HG02870 (cell line): ENCODE measurements around the gene FAM120B.

ENCODE experiments used
- ATAC-seq: cut with Tn5 transposase; IDR thresholded peaks from one replicate; pipeline ENCODE4 v1.9.1; 2021; ENCODE audit warnings: mild to moderate bottlenecking, moderate library complexity; ENCODE audit not compliant: unreplicated experiment

FAM120B gene

GRCh38 chr6:170286246-170286933 lies 20.2 kb upstream of the FAM120B start:
- ATAC-seq = no peak

DNA sequence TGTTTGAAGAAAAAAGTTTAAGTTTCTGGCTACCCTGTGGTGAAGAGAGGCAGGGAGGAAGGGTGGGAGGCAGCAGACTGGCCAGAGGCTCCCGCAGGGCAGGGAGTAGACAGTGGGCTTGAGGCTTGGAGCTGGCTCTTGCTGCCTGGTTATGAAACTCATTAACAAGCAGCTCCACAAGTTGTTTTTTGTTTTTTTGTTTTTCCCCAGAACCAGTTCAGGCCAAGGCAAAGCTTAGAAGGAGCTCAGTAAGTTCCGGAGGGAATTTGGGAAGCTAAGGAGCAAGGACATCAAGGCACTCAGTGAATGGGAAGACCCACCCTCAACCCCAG lies 19.7 kb upstream of the FAM120B start:
- no peak for ATAC-seq

DNA sequence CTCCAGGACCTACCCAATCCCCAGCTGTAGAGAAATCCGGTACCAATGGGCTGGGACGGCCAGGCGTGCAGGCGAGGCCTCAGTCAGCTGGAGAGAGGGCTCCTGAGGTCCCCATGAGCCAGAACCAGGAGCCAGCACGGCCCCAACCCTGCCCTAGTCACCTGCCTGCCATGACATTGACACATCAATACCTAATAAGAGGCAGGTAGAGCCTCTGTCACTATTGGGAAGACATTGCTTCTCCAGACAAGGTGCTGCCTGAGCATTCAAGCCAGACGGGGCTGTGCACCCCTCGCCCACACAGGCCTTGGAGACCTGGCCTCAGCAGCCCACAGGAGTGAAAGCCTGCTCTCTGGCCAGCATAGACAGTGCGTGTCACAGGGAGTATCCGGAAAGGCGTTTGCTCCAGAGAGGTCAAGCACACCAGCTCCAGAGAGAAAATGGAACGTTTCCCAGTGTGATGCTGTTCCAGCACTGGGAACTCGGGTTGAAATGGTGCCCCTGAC lies 19.1 kb upstream of the FAM120B start:
- no peak for ATAC-seq

- ATAC-seq = no peak
Observed at GRCh38 chr6:170288091-170288631, 18.4 kb upstream of the FAM120B start.

DNA sequence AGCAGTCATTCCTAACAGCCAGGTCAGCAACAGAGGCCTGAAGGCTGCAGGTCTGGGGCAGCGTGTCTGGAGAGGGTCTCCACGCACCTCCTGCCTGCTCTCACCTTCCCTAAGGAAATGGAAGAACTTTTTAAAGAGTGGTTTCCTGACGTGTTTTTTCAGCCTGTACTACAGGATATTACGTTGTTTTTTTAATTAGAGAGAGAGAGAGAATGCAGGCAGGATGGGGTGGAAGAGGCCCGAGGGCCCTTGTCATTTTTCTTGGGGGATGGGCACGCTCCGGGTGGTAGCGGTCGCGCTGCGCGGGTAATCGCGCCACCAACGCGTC lies 17.7 kb upstream of the FAM120B start:
- ATAC-seq = no peak

DNA sequence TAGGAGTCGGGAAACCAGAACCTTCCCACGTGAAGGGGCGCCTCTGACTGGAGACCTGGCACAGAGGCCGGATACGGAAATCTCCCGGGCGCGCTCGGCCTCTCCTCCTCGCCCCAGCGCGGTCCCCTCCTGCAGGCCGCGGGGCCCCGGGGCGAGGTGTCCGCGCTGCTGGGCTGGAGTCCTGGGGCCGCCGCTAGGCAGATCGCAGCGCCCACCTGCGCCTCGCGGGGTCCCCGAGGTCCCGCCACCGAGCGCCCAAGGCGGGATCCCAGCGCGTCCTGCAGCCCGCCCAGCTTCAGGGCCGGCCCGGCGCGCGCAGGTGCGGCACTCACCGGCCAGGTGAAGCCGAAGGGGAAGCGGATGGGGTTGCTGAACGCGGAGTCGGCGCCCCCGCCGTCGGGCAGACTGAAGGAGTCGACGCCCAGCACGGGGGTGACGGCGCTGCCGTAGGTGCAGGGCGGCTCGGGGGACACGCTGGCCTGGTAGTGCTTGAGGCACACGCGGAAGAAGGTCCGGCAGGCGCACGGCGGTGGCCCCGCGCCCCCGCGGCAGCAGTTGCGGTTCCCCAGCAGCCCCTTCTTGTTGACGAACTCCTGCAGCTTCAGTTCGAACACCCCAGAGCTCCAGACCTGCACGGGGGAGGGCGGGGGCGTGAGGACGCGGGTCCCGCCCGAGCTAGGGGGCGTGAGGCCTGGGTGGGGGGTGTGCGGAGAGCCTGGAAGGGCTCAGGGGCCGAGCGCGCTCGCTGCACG lies 17.2 kb upstream of the FAM120B start:
- no peak for ATAC-seq

GRCh38 chr6:170289951-170290295 lies 16.6 kb upstream of the FAM120B start:
- ATAC-seq = no peak

- ATAC-seq = no peak
Observed at GRCh38 chr6:170290296-170291128, 16.0 kb upstream of the FAM120B start, which contains the start of gene DLL1. DLL1 (minus strand) TSS chr6:170291078; CDS start chr6:170290139, 939 bp downstream.

GRCh38 chr6:170291271-170292110 lies 15.1 kb upstream of the FAM120B start:
- no peak for ATAC-seq

- no peak for ATAC-seq
Observed at GRCh38 chr6:170292111-170292406, 14.5 kb upstream of the FAM120B start.

DNA sequence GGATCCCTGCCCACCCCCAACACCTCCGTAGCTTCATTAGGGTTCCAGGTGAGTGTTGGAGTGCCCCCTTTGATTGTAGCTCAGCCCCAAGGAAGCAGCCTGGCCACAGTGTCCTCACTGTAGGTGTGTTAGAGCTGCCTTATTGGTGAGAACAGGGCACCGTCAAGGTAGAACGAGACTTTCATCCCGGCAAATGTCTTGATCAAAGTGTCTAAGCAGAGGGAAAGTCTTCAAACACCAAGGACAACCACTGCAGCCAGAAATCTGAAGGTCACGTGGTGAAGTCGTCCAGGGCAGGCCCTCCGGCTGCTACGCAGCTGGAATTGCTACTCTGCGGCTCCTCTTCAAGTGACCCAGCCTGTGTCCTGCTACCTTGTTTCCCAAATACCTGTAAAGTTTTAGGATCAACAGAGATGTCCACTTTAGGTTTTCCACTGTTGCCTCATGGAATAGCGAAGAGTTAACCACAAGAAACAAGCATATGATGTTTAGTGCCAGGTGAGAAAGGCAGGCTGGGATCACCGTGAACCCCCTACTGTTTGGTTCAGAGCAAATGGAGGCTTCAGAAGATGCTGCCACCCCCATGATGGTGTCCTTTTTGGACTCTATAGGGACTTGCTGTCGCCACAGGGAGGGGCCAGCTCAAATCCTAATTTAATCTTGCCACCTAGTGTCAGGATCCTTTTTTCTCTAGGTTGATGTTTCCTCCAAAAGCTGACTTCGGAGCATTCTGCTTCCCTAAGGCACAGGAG lies 14.0 kb upstream of the FAM120B start:
- ATAC-seq = no peak

DNA sequence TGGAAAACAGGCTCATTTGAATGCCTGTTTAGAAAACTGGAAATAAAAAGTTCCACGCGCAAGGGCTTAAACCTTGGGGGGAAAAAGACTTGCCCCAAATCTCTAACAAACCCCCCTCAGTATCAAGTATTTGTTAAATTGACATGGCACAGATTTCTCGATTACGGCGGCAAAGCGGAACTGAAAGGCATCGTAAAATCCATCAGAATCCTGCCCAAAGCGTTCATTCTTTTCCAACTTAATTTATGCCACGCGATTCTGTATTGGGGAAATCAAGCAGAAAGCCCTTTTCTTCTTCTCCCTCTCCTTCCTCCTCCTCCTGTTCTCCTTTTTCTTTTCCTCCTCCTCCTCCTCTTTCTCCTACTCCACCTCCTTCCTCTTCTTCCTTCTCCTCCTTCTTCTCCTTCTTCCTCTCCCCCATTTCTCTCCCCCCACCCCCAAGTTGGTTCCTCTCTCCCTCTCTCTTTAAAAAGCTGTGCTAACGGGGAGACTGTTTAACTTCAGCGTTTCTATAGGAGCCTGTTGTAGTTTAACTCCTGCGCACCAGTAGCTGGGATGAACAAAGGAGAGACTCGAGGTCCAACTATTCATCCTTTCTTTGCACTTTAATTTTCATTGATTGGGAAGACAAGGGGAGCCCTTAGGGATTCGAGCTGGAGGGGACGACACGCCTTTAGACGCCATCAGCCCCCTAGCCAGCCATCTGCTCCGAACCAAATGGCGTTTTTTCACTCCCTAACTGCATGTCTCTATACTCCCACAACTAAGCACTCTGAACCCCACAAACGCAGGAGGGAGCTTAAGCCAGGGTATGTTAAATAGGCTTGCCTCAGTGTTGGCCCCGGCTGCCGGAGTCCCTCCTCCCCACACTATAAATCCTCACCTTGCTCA lies 13.0 kb upstream of the FAM120B start:
- ATAC-seq = no peak

DNA sequence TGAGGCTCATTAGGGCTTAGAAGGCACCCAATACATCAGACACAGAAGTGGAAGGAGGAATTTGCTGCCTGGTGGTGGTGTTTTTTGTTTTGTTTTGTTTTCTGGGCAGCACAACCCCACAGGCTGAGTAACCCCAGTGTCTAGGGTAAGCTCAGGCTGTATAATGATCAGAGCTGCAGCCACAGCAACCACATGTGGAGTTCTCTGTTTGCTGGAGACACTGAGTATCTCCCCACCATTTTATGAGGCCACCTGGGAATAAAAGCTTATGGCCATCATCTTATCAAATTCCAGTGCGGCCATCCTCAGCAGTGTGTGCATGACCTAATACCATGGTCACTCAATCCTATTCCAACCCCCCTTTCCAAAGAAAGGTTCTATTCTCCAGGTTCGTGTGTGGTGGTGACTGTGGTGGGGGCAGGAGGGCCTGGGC lies 12.2 kb upstream of the FAM120B start:
- ATAC-seq = no peak

- no peak for ATAC-seq
Observed at GRCh38 chr6:170294813-170295509, 11.6 kb upstream of the FAM120B start.

DNA sequence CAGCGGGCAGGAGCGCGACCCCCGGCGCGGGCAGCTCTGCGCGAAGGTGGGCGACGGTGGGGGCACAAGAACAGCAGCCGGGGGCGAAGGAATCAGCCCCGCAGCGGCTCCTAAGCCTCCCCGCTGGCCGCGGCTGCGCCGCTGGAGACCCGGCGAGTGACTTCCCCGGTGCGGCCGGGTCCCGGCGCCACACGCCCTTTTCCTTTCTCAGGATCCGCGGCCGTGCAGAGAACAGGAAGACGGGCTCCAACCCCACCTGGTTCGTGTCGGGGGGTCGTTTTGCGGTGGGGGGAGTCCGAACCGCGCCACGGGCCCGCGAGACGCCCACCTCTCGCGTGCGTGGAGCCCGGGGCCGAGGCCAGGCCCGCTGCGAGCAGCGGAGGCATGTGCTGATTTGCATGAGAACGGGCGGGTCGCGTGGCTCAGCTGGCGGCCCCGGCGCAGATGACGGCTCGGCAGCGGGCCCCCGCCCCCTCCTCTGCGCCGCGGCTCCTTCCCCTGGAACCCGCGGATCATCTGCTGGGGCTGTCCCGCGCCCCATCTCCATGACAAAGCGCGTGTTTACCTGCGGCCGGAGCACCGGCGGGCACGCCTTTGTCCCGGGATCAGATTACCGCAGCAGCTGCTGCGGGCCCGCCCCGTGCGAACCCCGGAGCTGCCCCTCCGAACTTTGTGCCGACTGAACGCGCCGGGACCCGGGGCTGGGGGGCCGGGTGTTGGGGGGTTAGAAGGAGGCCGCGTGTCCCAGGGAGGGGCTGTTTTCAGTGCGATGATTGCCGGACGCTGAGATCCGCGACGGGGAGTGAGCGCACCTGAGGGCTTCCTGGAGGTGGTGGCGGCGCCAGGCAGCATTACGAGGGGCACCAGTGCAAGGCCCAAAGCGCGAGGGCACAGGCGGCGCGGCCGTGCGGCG lies 10.8 kb upstream of the FAM120B start:
- peak; percentile 56 for ATAC-seq

DNA sequence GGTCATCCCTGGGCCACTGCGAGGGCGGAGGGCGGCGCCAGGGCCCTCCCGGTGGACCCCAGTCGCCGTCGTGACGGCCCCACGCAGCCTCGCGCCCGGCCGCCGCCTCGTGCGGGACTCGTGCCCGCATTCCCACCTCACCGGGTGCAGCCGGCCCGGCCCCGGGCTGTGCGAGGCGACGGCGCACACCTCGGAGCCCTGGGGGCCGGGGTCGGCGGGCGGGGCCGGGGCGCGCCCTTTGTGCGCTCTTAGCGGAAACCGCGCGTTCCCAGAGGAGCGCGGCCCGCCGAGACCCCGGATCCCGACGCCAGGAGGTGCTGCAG lies 10.2 kb upstream of the FAM120B start:
- ATAC-seq = no peak

- ATAC-seq = no peak
Observed at GRCh38 chr6:170296746-170297575, 9.6 kb upstream of the FAM120B start.
